Measurements from ENCODE around the gene B3GNT7. TPM values are rescaled to one million over a fixed set of nuclear protein-coding genes. Genes with fewer than 3 reads are reported as not detected.

Gene B3GNT7
- total and polyA plus RNA-seq, 2 of the 4 experiments (the other 2 are of a cell fraction), result under 0.01 to 0.03 TPM

GRCh38 chr2:231357931-231358330 lies 37.6 kb upstream of the B3GNT7 start:
- no peaks in the 10 kb centered on the region for H3K79me1 ChIP-seq (ENCODE audit: low read depth in 1 of 2, low read length in 2 of 2)
- TF ChIP-seq NFE2L2 (IDR thresholded peaks at IDR 0.05; ENCODE audit: low read depth, low read length) (no peak), CEBPB (IDR thresholded peaks at IDR 0.05; ENCODE audit: low read depth, low read length) (no peak), MXI1 (IDR thresholded peaks at IDR 0.05; ENCODE audit: borderline replicate concordance, low read depth, low read length) (no peak), MAFK (IDR thresholded peaks at IDR 0.05; ENCODE audit: low read depth, low read length) (no peak), RCOR1 (IDR thresholded peaks at IDR 0.05; ENCODE audit: insufficient replicate concordance, low read length) (no peak), POLR2A (IDR thresholded peaks at IDR 0.05; ENCODE audit: low read depth, low read length) (no peak), ELK1 (IDR thresholded peaks at IDR 0.05; ENCODE audit: borderline replicate concordance, low read depth, low read length) (no peak), SMC3 (IDR thresholded peaks at IDR 0.05; ENCODE audit: low read depth, low read length) (no peak), FOS (IDR thresholded peaks at IDR 0.05; ENCODE audit: low read depth, low read length) (no peak), RFX5 (IDR thresholded peaks at IDR 0.05; ENCODE audit: low read depth, low read length) (no peak), CHD1 (IDR thresholded peaks at IDR 0.05; ENCODE audit: low read depth, low read length) (no peak)
- H2AK5ac ChIP-seq (ENCODE audit: low read depth, low read length), result no peak overlapping the region
- no peak for ATAC-seq (ENCODE audit: low read depth)
- intact Hi-C loops (cut with micrococcal nuclease) (no loop called here), in situ Hi-C loops (cut with MboI; ENCODE audit: low sequenced_read_pairs) (no loop called here), dilution Hi-C loops (cut with HindIII; ENCODE audit: low sequenced_read_pairs, unreplicated experiment) (no loop called here)
- no peaks in the 10 kb centered on the region for H4K20me1 ChIP-seq (ENCODE audit: insufficient read depth, low read length)
- H3K9ac ChIP-seq (ENCODE audit: low read depth, low read length), result no peak overlapping the region
- POLR2A ChIA-PET (ENCODE audit: unreplicated experiment), result no interaction called here
- BruUV-seq (replicated peaks), result no TSS peak
- H4K8ac ChIP-seq (ENCODE audit: low read depth in 2 of 2, low read length in 2 of 2), result no peak overlapping the region
- H3K27me3 ChIP-seq (ENCODE audit: control insufficient read depth, insufficient read depth, low read length), result no peaks in the 10 kb centered on the region
- no peak overlapping the region for H2BK120ac ChIP-seq (ENCODE audit: low read depth, low read length)
- peaks cover 8% of the 10 kb centered on the region; the same call in 1 of the 2 replicates for H3K36me3 ChIP-seq (ENCODE audit: control insufficient read depth, insufficient read depth, low read length)
- no peak overlapping the region for H3K56ac ChIP-seq (ENCODE audit: extremely low read depth, insufficient read depth, low read length)
- H4K91ac ChIP-seq (ENCODE audit: insufficient read depth, low read depth, low read length), result no peak overlapping the region
- H4K5ac ChIP-seq (ENCODE audit: low read depth, low read length), result no peak overlapping the region
- H3K4me3 ChIP-seq (ENCODE audit: insufficient read depth, low read depth, low read length), result no peak overlapping the region
- peaks cover 3% of the 10 kb centered on the region; the same call in 1 of the 2 replicates for H3K9me1 ChIP-seq (ENCODE audit: insufficient read depth, low read length)
- H2BK20ac ChIP-seq (ENCODE audit: low read depth, low read length), result no peak overlapping the region
- H3K23ac ChIP-seq (ENCODE audit: low read depth, low read length), result no peak overlapping the region
- no peaks in the 10 kb centered on the region for H3K9me3 ChIP-seq (ENCODE audit: control insufficient read depth, insufficient read depth, low read length)
- H2BK15ac ChIP-seq (ENCODE audit: low read depth, low read length), result no peak overlapping the region
- no peak overlapping the region for H3K27ac ChIP-seq (ENCODE audit: insufficient read depth, low read length)
- H3K4me2 ChIP-seq (ENCODE audit: low read depth, low read length), result no peak overlapping the region
- H2AFZ ChIP-seq (replicated peaks; ENCODE audit: low read length, poor library complexity), result no peak overlapping the region
- H2BK5ac ChIP-seq (ENCODE audit: low read depth, low read length, poor library complexity, severe bottlenecking), result no peak overlapping the region
- H3K14ac ChIP-seq (replicated peaks; ENCODE audit: low read depth, low read length), result no peak overlapping the region
- no CpG with 5 or more reads among the region's 4 CpGs for WGBS, 2 experiments (ENCODE audit: extremely low coverage in 2 of 2, insufficient read length in 1 of 2)
- no peaks in the 10 kb centered on the region for H3K4me1 ChIP-seq (ENCODE audit: control insufficient read depth, insufficient read depth, low read length)
- H2AK9ac ChIP-seq (replicated peaks; ENCODE audit: low read depth, low read length, poor library complexity), result no peak overlapping the region
- CTCF ChIA-PET, result no interaction called here
- H3K4ac ChIP-seq (ENCODE audit: low read depth, low read length), result no peak overlapping the region
- DNase-seq, result no peak
- no peak overlapping the region for H3K18ac ChIP-seq (ENCODE audit: low read depth, low read length)

All from IMR-90 (cell line).